ENCODE measurements around the gene HIC2. TPM values are rescaled to one million over a fixed set of nuclear protein-coding genes. Genes with fewer than 3 reads are reported as not detected.

The HIC2 gene
- total RNA-seq, 6 experiments from 2014 or later = 0.88 to 1.9 (median 1.4) TPM

Small RNA genes within 50 kb of the gene (small RNA-seq; reads per million reads assigned to genes)
- gene RF00492 (0 reads per million in 2 experiments), gene RN7SKP63 (0 reads per million in 2 experiments)

Other genes with a start within 250 kb of the HIC2 start
- gene RIMBP3B, start 33.6 kb upstream of the HIC2 start, total RNA-seq = under 1 TPM in 1 of 6 experiments, not detected in 5; 0.04 TPM
- gene TMEM191C, start 50.0 kb downstream of the HIC2 start, total RNA-seq = 1 to 10 TPM in 1 of 6 experiments, under 1 TPM in 5; 0.12 to 1.4 (median 0.66) TPM
- under 1 TPM in 3 of 6 experiments, not detected in 3; 0.07 to 0.12 (median 0.09) TPM for gene RIMBP3C, start 134.1 kb downstream of the HIC2 start, total RNA-seq
- gene UBE2L3, start 150.3 kb downstream of the HIC2 start, total RNA-seq = 10 to 100 TPM; 16.8 to 34.4 (median 22.1) TPM
- 10 to 100 TPM in 2 of 6 experiments, 1 to 10 TPM in 4; 7.1 to 29.0 (median 7.8) TPM for gene YDJC, start 212.7 kb downstream of the HIC2 start, total RNA-seq
- not detected for gene CCDC116, start 215.4 kb downstream of the HIC2 start, total RNA-seq
- gene SDF2L1, start 224.9 kb downstream of the HIC2 start, total RNA-seq = 10 to 100 TPM; 33.1 to 85.7 (median 71.6) TPM
- 10 to 100 TPM; 18.9 to 24.2 (median 22.1) TPM for gene PPIL2, start 248.6 kb downstream of the HIC2 start, total RNA-seq